Common myeloid progenitor, CD34-positive (primary cell): ENCODE results near the gene OTOF.

ENCODE experiments used
- CTCF ChIA-PET: fragments of 350-600 bp; sonication (Branson Sonifier 250); formaldehyde crosslinking; loops from one replicate; lab custom pipeline; 2021; ENCODE audit warnings: antibody characterized with exemption; lab: Charles Lee
- POLR2A ChIA-PET: fragments of 350-600 bp; sonication (Branson Sonifier 250); formaldehyde crosslinking; loops from one replicate; lab custom pipeline; 2021; ENCODE audit warnings: antibody characterized with exemption; lab: Charles Lee
- DNase-seq, 3 donors: peaks; one replicate each; pipeline versions ENCODE4 v3.0.0 to v3.0.0-alpha.2; 2013
- H3K27ac ChIP-seq, 2 experiments: 1 replicate in 1 of 2; 2 replicates in 1 of 2; pipeline ENCODE4 v1.7.0; 2013; ENCODE audit warnings: inconsistent platforms in 2 of 2, low read length in 2 of 2, mild to moderate bottlenecking in 2 of 2, low read depth in 1 of 2, moderate library complexity in 1 of 2; ENCODE audit not compliant: severe bottlenecking in 2 of 2, insufficient read depth in 1 of 2, poor library complexity in 1 of 2
- H3K27me3 ChIP-seq, 5 experiments: replicated peaks in 2 of 5; 1 replicate in 3 of 5; 2 replicates in 2 of 5; pipeline versions ENCODE4 v1.6.1 to v1.7.0; 2013; ENCODE audit warnings: low read length in 4 of 5, mild to moderate bottlenecking in 2 of 5, moderate library complexity in 2 of 5, inconsistent platforms in 1 of 5; ENCODE audit not compliant: insufficient read depth in 5 of 5, control insufficient read depth in 4 of 5
- H3K36me3 ChIP-seq, 4 experiments: 1 replicate in 2 of 4; 2 replicates in 2 of 4; pipeline versions ENCODE4 v1.6.1 to v1.7.0; 2013; ENCODE audit warnings: low read length in 3 of 4, control low read depth in 1 of 4, mild to moderate bottlenecking in 1 of 4; ENCODE audit not compliant: control insufficient read depth in 4 of 4, insufficient read depth in 4 of 4
- H3K4me1 ChIP-seq, 4 experiments: 1 replicate in 3 of 4; 2 replicates in 1 of 4; pipeline versions ENCODE4 v1.6.1 to v1.7.1; 2013; ENCODE audit warnings: low read length in 3 of 4, mild to moderate bottlenecking in 3 of 4, control low read depth in 1 of 4, inconsistent platforms in 1 of 4, moderate library complexity in 1 of 4; ENCODE audit not compliant: control insufficient read depth in 4 of 4, insufficient read depth in 4 of 4; ENCODE audit errors: control extremely low read depth in 1 of 4
- H3K4me3 ChIP-seq, 7 experiments: 1 replicate in 4 of 7; 2 replicates in 3 of 7; pipeline versions ENCODE4 v1.5.1 to v1.7.0; 2013; ENCODE audit warnings: mild to moderate bottlenecking in 7 of 7, low read length in 6 of 7, moderate library complexity in 6 of 7, inconsistent platforms in 2 of 7, low read depth in 2 of 7, control low read depth in 1 of 7; ENCODE audit not compliant: insufficient read depth in 4 of 7, control insufficient read depth in 1 of 7; ENCODE audit errors: extremely low read depth in 1 of 7
- H3K9me3 ChIP-seq, 5 experiments: 1 replicate in 4 of 5; 2 replicates in 1 of 5; pipeline versions ENCODE4 v1.6.1 to v1.7.1; 2013; ENCODE audit warnings: low read length in 4 of 5, mild to moderate bottlenecking in 2 of 5, inconsistent platforms in 1 of 5, low read depth in 1 of 5, moderate library complexity in 1 of 5; ENCODE audit not compliant: control insufficient read depth in 4 of 5, insufficient read depth in 2 of 5; ENCODE audit errors: control extremely low read depth in 1 of 5
- WGBS: methylation state at CpG from one replicate; pipeline ENCODE4 v1.1.5; 2013; ENCODE audit not compliant: insufficient coverage; 5-methylcytosine and 5-hydroxymethylcytosine counted together

OTOF gene

GRCh38 chr2:26478366-26478765 lies 442 bp upstream of the OTOF start:
- Histone ChIP-seq H3K4me3 (no peak overlapping the region), H3K27me3 (no peaks in the 10 kb centered on the region), H3K4me1 (peaks cover 0 to 8% (median 5%) of the 10 kb centered on the region in 4 experiments), H3K36me3 (no peaks in the 10 kb centered on the region), H3K9me3 (no peaks in the 10 kb centered on the region), H3K27ac (no peak overlapping the region)
- POLR2A ChIA-PET, result no interaction called here
- DNase-seq, result no peak
- CTCF ChIA-PET, result no interaction called here
- 98% methylated on average over 4 of the region's 5 CpGs for WGBS

- 29% methylated on average over 23 of the region's 33 CpGs for WGBS
- no peaks in the 10 kb centered on the region for H3K36me3 ChIP-seq
- H3K9me3 ChIP-seq, result no peaks in the 10 kb centered on the region
- DNase-seq, result peak in 2 of 3 donors; percentile 14
- POLR2A ChIA-PET, result interaction anchor here (0.6 kb wide), 1 partner anchor 618 kb away, joined by 3 read pairs; no protein-coding TSS in a partner anchor
- peak overlapping the region in 1 of 7 experiments; percentile 1 for H3K4me3 ChIP-seq
- peaks cover 0 to 8% (median 5%) of the 10 kb centered on the region in 4 experiments for H3K4me1 ChIP-seq
- CTCF ChIA-PET, result no interaction called here
- H3K27ac ChIP-seq, result no peak overlapping the region
- no peaks in the 10 kb centered on the region for H3K27me3 ChIP-seq
These were observed 606 bp downstream of the OTOF start for GRCh38 chr2:26477126-26477910.

- no peak overlapping the region for H3K27ac ChIP-seq
- no peaks in the 10 kb centered on the region for H3K9me3 ChIP-seq
- CTCF ChIA-PET, result no interaction called here
- peaks cover 0 to 8% (median 5%) of the 10 kb centered on the region in 4 experiments for H3K4me1 ChIP-seq
- no peak for DNase-seq
- no peaks in the 10 kb centered on the region for H3K27me3 ChIP-seq
- H3K36me3 ChIP-seq, result no peaks in the 10 kb centered on the region
- POLR2A ChIA-PET, result no interaction called here
- WGBS, result 91% methylated on average over 17 of the region's 22 CpGs
- H3K4me3 ChIP-seq, result no peak overlapping the region
These were observed 2.0 kb downstream of the OTOF start for GRCh38 chr2:26475832-26476501.

GRCh38 chr2:26475037-26475436 lies 2.9 kb downstream of the OTOF start:
- H3K36me3 ChIP-seq, result no peaks in the 10 kb centered on the region
- WGBS, result 100% methylated on average over 5 of the region's 6 CpGs
- H3K27ac ChIP-seq, result no peak overlapping the region
- H3K4me3 ChIP-seq, result no peak overlapping the region
- no peak for DNase-seq
- ChIA-PET POLR2A (no interaction called here), CTCF (no interaction called here)
- no peaks in the 10 kb centered on the region for H3K9me3 ChIP-seq
- H3K27me3 ChIP-seq, result no peaks in the 10 kb centered on the region
- peaks cover 0 to 8% (median 5%) of the 10 kb centered on the region in 4 experiments for H3K4me1 ChIP-seq

GRCh38 chr2:26474261-26474785 lies 3.6 kb downstream of the OTOF start:
- H3K4me3 ChIP-seq, result no peak overlapping the region
- peaks cover 0 to 2% (median 0%) of the 10 kb centered on the region in 5 experiments for H3K9me3 ChIP-seq

GRCh38 chr2:26473796-26474195 lies 4.1 kb downstream of the OTOF start:
- Histone ChIP-seq H3K27ac (no peak overlapping the region), H3K4me3 (no peak overlapping the region), H3K4me1 (peaks cover 0 to 8% (median 5%) of the 10 kb centered on the region in 4 experiments), H3K36me3 (no peaks in the 10 kb centered on the region), H3K9me3 (peaks cover 0 to 3% (median 0%) of the 10 kb centered on the region in 5 experiments), H3K27me3 (no peaks in the 10 kb centered on the region)
- 98% methylated on average over 8 of the region's 9 CpGs for WGBS
- ChIA-PET CTCF (no interaction called here), POLR2A (interaction anchor here (0.6 kb wide), 1 partner anchor 522 kb away, joined by 3 read pairs; no protein-coding TSS in a partner anchor)
- no peak for DNase-seq

More at GRCh38 chr2:26474261-26474785, 3.6 kb downstream of the OTOF start:
- 98% methylated on average over 11 of the region's 14 CpGs for WGBS
- H3K27ac ChIP-seq, result no peak overlapping the region
- ChIA-PET CTCF (no interaction called here), POLR2A (interaction anchor here (0.6 kb wide), 1 partner anchor 522 kb away, joined by 3 read pairs; no protein-coding TSS in a partner anchor)
- H3K36me3 ChIP-seq, result no peaks in the 10 kb centered on the region
- DNase-seq, result no peak
- H3K4me1 ChIP-seq, result peaks cover 0 to 8% (median 5%) of the 10 kb centered on the region in 4 experiments
- no peaks in the 10 kb centered on the region for H3K27me3 ChIP-seq
